ENCODE measurements around the gene PPP1R8.

- TF ChIP-seq POLR2A (IDR thresholded peaks at IDR 0.05) = no peak
- no peak for TF ChIP-seq CTCF (IDR thresholded peaks at IDR 0.05)
These were observed 6.2 kb upstream of the PPP1R8 start for GRCh38 chr1:27824411-27824810.
